PC-3 (cell line): Measurements from ENCODE around the gene TOM1L2. TPM values are rescaled to one million over a fixed set of nuclear protein-coding genes. Genes with fewer than 3 reads are reported as not detected.

Source experiments
- ATAC-seq: fragments of 200-7000 bp; cut with Tn5 transposase; 2 replicates; pipeline ENCODE4 v1.9.1; 2020; ENCODE audit warnings: mild to moderate bottlenecking, moderate library complexity
- BruUV-seq: library from RNA; stranded (reverse); fragments of 400-500 nt; replicated peaks from 2 replicates; lab custom pipeline; 2021; lab: Mats Ljungman, UMichigan
- CTCF ChIA-PET: fragments of 300-600 bp; sonication (Branson Sonifier 250); formaldehyde crosslinking; loops from one replicate; lab custom pipeline; 2022; ENCODE audit warnings: antibody characterized with exemption; lab: Charles Lee
- POLR2A ChIA-PET: fragments of 300-600 bp; sonication (Branson Sonifier 250); formaldehyde crosslinking; loops from one replicate; lab custom pipeline; 2022; ENCODE audit warnings: antibody characterized with exemption; ENCODE audit not compliant: unreplicated experiment; lab: Charles Lee
- DNase-seq: peaks from one replicate; pipeline ENCODE4 v3.0.0-alpha.2; 2015
- H2AFZ ChIP-seq: fragments of 300-600 bp; sonication (generic); 2 replicates; pipeline ENCODE4 v1.6.0; 2016; ENCODE audit warnings: antibody characterized with exemption, low read length
- H3F3A ChIP-seq: fragments of 300-600 bp; sonication (generic); one replicate; pipeline ENCODE4 v1.6.0; 2017; ENCODE audit warnings: antibody characterized with exemption, low read length, control low read depth, mild to moderate bottlenecking; ENCODE audit not compliant: unreplicated experiment
- H3K27ac ChIP-seq: fragments of 300-600 bp; sonication (generic); 2 replicates; pipeline ENCODE4 v1.5.1; 2016; ENCODE audit warnings: mild to moderate bottlenecking, low read length
- H3K27me3 ChIP-seq: fragments of 300-600 bp; sonication (generic); 2 replicates; pipeline ENCODE4 v1.6.1; 2016; ENCODE audit warnings: low read length, mixed read lengths
- H3K36me3 ChIP-seq: fragments of 300-600 bp; sonication (generic); 2 replicates; pipeline ENCODE4 v1.6.1; 2016; ENCODE audit warnings: low read depth, mixed run types, low read length, mixed read lengths
- H3K4me1 ChIP-seq: fragments of 300-600 bp; sonication (generic); 2 replicates; pipeline ENCODE4 v1.5.1; 2016; ENCODE audit warnings: low read length; ENCODE audit not compliant: insufficient read depth
- H3K4me2 ChIP-seq: fragments of 300-600 bp; sonication (generic); 2 replicates; pipeline ENCODE4 v1.6.0; 2016; ENCODE audit warnings: low read length
- H3K4me3 ChIP-seq: fragments of 300-600 bp; sonication (generic); 2 replicates; pipeline ENCODE4 v1.5.1; 2016; ENCODE audit warnings: mild to moderate bottlenecking, low read length, mixed read lengths
- H3K79me2 ChIP-seq: fragments of 300-600 bp; sonication (generic); 2 replicates; pipeline ENCODE4 v1.6.1; 2017; ENCODE audit warnings: low read length, mixed read lengths
- H3K9ac ChIP-seq: fragments of 300-600 bp; sonication (generic); 2 replicates; pipeline ENCODE4 v1.6.0; 2016; ENCODE audit warnings: mild to moderate bottlenecking, low read length
- H3K9me2 ChIP-seq: fragments of 300-600 bp; sonication (generic); replicated peaks from 2 replicates; pipeline ENCODE4 v1.6.1; 2016; ENCODE audit warnings: mixed run types, low read length, mixed read lengths
- H3K9me3 ChIP-seq: fragments of 300-600 bp; sonication (generic); 2 replicates; pipeline ENCODE4 v1.6.1; 2016; ENCODE audit warnings: low read length, mixed read lengths
- H4K20me1 ChIP-seq: fragments of 300-600 bp; sonication (generic); 2 replicates; pipeline ENCODE4 v1.6.1; 2016; ENCODE audit warnings: low read length, mixed read lengths
- EZH2 ChIP-seq: fragments of 300-600 bp; sonication (generic); IDR thresholded peaks from one replicate; pipeline ENCODE4 v1.6.1; 2017; ENCODE audit warnings: antibody characterized with exemption, mild to moderate bottlenecking, low read length; ENCODE audit not compliant: unreplicated experiment
- EZH2phosphoT487 ChIP-seq: fragments of 300-600 bp; sonication (generic); IDR thresholded peaks from 2 replicates; pipeline ENCODE4 v1.6.1; 2018; ENCODE audit warnings: mild to moderate bottlenecking, antibody characterized with exemption, low read length, borderline replicate concordance
- intact Hi-C: fragments of 100-400 bp; cut with micrococcal nuclease; formaldehyde crosslinking; loops from 2 replicates; pipeline ENCODE4 v1.9.0; 2023
- total RNA-seq: library from RNA; depleted of rRNA; stranded (reverse); fragments of >200 nt; gene quantifications from 2 replicates; pipeline ENCODE4 v1.2.3, GENCODE V29; 2014
- TF ChIP-seq, protein P1 (sequence below): fragments of 300-600 bp; sonication (generic); conservative IDR thresholded peaks from 2 replicates; pipeline ENCODE4 v1.5.1; 2017; ENCODE audit warnings: antibody characterized with exemption, low read depth, mild to moderate bottlenecking, low read length

Gene TOM1L2
- total RNA-seq, 1 experiment from 2014 or later, result 53.3 TPM

DNA sequence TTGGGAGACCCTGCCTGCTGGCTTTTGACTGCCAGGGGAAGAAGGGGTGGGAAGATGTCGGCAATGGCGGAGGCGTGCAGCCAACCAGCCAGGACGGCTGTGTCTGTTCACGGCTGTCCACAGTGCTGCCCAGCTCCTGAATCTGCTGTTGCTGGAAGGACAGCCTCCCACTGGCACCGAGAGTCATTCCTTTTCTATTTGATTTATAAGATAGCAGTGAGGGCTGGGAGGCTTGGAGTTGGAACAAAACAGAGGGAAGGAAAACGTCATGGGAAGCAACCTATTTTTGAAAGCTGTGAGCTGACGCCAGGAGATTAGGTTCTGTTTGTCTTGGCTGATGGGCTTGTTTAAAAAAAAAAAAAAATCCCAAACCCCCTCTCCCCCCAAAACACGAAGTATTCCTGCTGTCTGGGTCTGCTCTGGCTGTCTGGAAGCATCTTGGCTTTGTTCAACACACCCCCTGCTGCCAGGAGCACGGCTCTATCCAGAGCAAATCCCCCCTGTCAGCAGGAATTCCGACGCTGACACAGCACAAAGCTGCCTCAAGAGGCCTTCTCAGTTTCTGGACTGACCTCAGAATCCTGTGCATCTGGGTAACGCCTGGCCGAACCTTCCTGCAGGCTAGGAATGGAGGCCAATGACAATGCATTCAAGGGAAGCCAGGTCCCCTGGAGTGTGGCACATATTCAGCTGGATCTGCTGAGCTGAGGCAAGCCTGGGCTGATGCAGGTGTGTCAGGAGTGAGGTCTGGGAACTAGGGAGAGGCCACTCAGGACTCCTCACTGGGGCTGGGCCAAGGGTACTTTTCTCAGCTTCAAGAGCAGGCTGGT is 94.5 kb downstream of the TOM1L2 start:
- no peak overlapping the region for H3K9ac ChIP-seq
- ChIA-PET CTCF (no interaction called here), POLR2A (no interaction called here)
- TF ChIP-seq EZH2 (no peak), EZH2phosphoT487 (no peak)
- TF ChIP-seq, protein P1, sequence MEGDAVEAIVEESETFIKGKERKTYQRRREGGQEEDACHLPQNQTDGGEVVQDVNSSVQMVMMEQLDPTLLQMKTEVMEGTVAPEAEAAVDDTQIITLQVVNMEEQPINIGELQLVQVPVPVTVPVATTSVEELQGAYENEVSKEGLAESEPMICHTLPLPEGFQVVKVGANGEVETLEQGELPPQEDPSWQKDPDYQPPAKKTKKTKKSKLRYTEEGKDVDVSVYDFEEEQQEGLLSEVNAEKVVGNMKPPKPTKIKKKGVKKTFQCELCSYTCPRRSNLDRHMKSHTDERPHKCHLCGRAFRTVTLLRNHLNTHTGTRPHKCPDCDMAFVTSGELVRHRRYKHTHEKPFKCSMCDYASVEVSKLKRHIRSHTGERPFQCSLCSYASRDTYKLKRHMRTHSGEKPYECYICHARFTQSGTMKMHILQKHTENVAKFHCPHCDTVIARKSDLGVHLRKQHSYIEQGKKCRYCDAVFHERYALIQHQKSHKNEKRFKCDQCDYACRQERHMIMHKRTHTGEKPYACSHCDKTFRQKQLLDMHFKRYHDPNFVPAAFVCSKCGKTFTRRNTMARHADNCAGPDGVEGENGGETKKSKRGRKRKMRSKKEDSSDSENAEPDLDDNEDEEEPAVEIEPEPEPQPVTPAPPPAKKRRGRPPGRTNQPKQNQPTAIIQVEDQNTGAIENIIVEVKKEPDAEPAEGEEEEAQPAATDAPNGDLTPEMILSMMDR, result no peak
- no peaks in the 10 kb centered on the region for H3K9me3 ChIP-seq
- no peaks in the 10 kb centered on the region for H3K9me2 ChIP-seq
- ATAC-seq (no peak), DNase-seq (no peak)
- H3K27ac ChIP-seq, result no peak overlapping the region
- no peaks in the 10 kb centered on the region for H3K79me2 ChIP-seq
- no peaks in the 10 kb centered on the region for H4K20me1 ChIP-seq
- peaks cover 13% of the 10 kb centered on the region for H3K4me1 ChIP-seq
- H3K4me3 ChIP-seq, result no peak overlapping the region
- peaks cover 48% of the 10 kb centered on the region for H3K36me3 ChIP-seq
- intact Hi-C loops, result no loop called here
- no TSS peak for BruUV-seq
- H3K27me3 ChIP-seq, result no peaks in the 10 kb centered on the region
- no peaks in the 10 kb centered on the region for H3F3A ChIP-seq
- H3K4me2 ChIP-seq, result no peak overlapping the region
- H2AFZ ChIP-seq, result no peak overlapping the region

- no peak overlapping the region for H3K4me2 ChIP-seq
- ATAC-seq (no peak), DNase-seq (no peak)
- intact Hi-C loops, result no loop called here
- TF ChIP-seq, protein P1, result no peak
- no peak for TF ChIP-seq EZH2phosphoT487
- no peak for TF ChIP-seq EZH2
- no peaks in the 10 kb centered on the region for H4K20me1 ChIP-seq
- H3K4me1 ChIP-seq, result peaks cover 17% of the 10 kb centered on the region
- no peaks in the 10 kb centered on the region for H3K9me3 ChIP-seq
- no peak overlapping the region for H3K27ac ChIP-seq
- H3K9me2 ChIP-seq, result no peaks in the 10 kb centered on the region
- BruUV-seq, result no TSS peak
- H2AFZ ChIP-seq, result no peak overlapping the region
- no peaks in the 10 kb centered on the region for H3K79me2 ChIP-seq
- H3K9ac ChIP-seq, result no peak overlapping the region
- peaks cover 45% of the 10 kb centered on the region for H3K36me3 ChIP-seq
- no peak overlapping the region for H3K4me3 ChIP-seq
- H3F3A ChIP-seq, result no peaks in the 10 kb centered on the region
- ChIA-PET POLR2A (no interaction called here), CTCF (no interaction called here)
- no peaks in the 10 kb centered on the region for H3K27me3 ChIP-seq
Measured at GRCh38 chr17:17876959-17877528, 95.2 kb downstream of the TOM1L2 start.

DNA sequence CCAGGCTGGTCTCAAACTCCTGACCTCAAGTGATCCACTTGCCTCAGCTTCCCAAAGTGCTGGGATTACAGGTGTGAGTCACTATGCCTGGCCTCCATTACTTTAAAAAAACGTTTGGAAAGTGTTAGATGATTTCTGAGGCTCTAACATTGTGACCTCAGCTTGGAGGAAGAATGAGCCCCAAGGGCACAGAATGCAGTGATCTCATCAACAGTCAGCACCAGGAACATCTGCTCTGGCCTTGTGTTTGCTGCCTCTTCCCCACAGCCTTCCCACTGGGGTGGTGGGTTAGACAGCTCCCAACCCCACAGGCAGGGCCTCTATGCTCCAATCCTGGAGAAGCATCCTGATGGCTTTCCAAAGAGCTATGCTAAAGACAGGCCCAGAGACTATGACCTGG is 97.7 kb downstream of the TOM1L2 start:
- H3K9me3 ChIP-seq, result no peaks in the 10 kb centered on the region
- intact Hi-C loops, result no loop called here
- peaks cover 48% of the 10 kb centered on the region for H3K36me3 ChIP-seq
- DNase-seq, result peak; percentile 71
- no peaks in the 10 kb centered on the region for H3F3A ChIP-seq
- no peaks in the 10 kb centered on the region for H3K27me3 ChIP-seq
- BruUV-seq, result no TSS peak
- no peak for TF ChIP-seq EZH2phosphoT487
- TF ChIP-seq, protein P1, result no peak
- no peak for TF ChIP-seq EZH2
- no peak overlapping the region for H2AFZ ChIP-seq
- ChIA-PET POLR2A (no interaction called here), CTCF (no interaction called here)
- peak; percentile 55 for ATAC-seq
- H3K9ac ChIP-seq, result no peak overlapping the region
- H3K9me2 ChIP-seq, result no peaks in the 10 kb centered on the region
- no peak overlapping the region for H3K4me3 ChIP-seq
- H3K79me2 ChIP-seq, result no peaks in the 10 kb centered on the region
- H3K4me2 ChIP-seq, result no peak overlapping the region
- H3K4me1 ChIP-seq, result peaks cover 17% of the 10 kb centered on the region
- no peak overlapping the region for H3K27ac ChIP-seq
- no peaks in the 10 kb centered on the region for H4K20me1 ChIP-seq
